ENCODE data around the gene XPNPEP3.

XPNPEP3 gene

DNA sequence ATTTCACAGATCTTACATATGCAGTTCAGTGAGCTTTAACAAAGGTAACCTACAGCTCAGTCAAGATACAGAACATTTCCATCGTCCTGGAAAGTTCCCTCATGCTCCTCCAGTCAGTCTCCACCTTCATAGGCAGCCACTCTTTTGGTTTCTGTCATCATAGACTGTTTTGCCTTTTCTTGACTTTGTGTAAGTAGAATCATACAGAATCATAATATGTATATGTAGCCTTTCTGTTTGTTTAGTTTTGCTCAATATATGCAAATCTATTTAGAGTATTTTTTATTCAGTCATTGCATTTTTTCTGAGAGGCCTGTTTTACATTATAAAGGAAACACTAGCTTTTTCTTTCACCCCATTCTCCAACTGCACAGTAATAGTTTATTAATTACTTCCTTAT is 20.0 kb downstream of the XPNPEP3 start:
- no peak for ATAC-seq
- TF ChIP-seq GLIS3 (CRISPR knock-in tag; IDR thresholded peaks at IDR 0.05) (no peak), PPARA (CRISPR knock-in tag; IDR thresholded peaks at IDR 0.05; ENCODE audit: borderline replicate concordance) (no peak), ARNTL (CRISPR knock-in tag; IDR thresholded peaks at IDR 0.05; ENCODE audit: borderline replicate concordance, low read depth) (no peak), TOX (CRISPR knock-in tag; IDR thresholded peaks at IDR 0.05; ENCODE audit: borderline replicate concordance) (no peak), TCF4 (CRISPR knock-in tag; IDR thresholded peaks at IDR 0.05; ENCODE audit: borderline replicate concordance) (no peak), ZC3H10 (CRISPR knock-in tag; IDR thresholded peaks at IDR 0.05) (no peak), ZFP30 (CRISPR knock-in tag; IDR thresholded peaks at IDR 0.05) (no peak), ESRRG (CRISPR knock-in tag; IDR thresholded peaks at IDR 0.05) (no peak), ZNF8 (CRISPR knock-in tag; IDR thresholded peaks at IDR 0.05) (no peak), ZNF565 (CRISPR knock-in tag; conservative IDR thresholded peaks at IDR 0.05; ENCODE audit: low read depth) (no peak), SNAI2 (CRISPR knock-in tag; IDR thresholded peaks at IDR 0.05) (no peak), ZFP3 (CRISPR knock-in tag; IDR thresholded peaks at IDR 0.05) (no peak), CSDC2 (CRISPR knock-in tag; IDR thresholded peaks at IDR 0.05) (no peak)
- TF ChIP-seq, protein P1, sequence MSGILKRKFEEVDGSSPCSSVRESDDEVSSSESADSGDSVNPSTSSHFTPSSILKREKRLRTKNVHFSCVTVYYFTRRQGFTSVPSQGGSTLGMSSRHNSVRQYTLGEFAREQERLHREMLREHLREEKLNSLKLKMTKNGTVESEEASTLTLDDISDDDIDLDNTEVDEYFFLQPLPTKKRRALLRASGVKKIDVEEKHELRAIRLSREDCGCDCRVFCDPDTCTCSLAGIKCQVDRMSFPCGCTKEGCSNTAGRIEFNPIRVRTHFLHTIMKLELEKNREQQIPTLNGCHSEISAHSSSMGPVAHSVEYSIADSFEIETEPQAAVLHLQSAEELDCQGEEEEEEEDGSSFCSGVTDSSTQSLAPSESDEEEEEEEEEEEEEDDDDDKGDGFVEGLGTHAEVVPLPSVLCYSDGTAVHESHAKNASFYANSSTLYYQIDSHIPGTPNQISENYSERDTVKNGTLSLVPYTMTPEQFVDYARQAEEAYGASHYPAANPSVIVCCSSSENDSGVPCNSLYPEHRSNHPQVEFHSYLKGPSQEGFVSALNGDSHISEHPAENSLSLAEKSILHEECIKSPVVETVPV (CRISPR knock-in tag; IDR thresholded peaks at IDR 0.05): no peak
- TF ChIP-seq, protein P2, sequence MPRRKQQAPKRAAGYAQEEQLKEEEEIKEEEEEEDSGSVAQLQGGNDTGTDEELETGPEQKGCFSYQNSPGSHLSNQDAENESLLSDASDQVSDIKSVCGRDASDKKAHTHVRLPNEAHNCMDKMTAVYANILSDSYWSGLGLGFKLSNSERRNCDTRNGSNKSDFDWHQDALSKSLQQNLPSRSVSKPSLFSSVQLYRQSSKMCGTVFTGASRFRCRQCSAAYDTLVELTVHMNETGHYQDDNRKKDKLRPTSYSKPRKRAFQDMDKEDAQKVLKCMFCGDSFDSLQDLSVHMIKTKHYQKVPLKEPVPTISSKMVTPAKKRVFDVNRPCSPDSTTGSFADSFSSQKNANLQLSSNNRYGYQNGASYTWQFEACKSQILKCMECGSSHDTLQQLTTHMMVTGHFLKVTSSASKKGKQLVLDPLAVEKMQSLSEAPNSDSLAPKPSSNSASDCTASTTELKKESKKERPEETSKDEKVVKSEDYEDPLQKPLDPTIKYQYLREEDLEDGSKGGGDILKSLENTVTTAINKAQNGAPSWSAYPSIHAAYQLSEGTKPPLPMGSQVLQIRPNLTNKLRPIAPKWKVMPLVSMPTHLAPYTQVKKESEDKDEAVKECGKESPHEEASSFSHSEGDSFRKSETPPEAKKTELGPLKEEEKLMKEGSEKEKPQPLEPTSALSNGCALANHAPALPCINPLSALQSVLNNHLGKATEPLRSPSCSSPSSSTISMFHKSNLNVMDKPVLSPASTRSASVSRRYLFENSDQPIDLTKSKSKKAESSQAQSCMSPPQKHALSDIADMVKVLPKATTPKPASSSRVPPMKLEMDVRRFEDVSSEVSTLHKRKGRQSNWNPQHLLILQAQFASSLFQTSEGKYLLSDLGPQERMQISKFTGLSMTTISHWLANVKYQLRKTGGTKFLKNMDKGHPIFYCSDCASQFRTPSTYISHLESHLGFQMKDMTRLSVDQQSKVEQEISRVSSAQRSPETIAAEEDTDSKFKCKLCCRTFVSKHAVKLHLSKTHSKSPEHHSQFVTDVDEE (CRISPR knock-in tag; IDR thresholded peaks at IDR 0.05): no peak
- TF ChIP-seq, protein P3, sequence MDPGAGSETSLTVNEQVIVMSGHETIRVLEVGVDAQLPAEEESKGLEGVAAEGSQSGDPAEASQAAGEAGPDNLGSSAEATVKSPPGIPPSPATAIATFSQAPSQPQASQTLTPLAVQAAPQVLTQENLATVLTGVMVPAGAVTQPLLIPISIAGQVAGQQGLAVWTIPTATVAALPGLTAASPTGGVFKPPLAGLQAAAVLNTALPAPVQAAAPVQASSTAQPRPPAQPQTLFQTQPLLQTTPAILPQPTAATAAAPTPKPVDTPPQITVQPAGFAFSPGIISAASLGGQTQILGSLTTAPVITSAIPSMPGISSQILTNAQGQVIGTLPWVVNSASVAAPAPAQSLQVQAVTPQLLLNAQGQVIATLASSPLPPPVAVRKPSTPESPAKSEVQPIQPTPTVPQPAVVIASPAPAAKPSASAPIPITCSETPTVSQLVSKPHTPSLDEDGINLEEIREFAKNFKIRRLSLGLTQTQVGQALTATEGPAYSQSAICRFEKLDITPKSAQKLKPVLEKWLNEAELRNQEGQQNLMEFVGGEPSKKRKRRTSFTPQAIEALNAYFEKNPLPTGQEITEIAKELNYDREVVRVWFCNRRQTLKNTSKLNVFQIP (CRISPR knock-in tag; IDR thresholded peaks at IDR 0.05; ENCODE audit: borderline replicate concordance, low read depth): no peak
- TF ChIP-seq, protein P4, sequence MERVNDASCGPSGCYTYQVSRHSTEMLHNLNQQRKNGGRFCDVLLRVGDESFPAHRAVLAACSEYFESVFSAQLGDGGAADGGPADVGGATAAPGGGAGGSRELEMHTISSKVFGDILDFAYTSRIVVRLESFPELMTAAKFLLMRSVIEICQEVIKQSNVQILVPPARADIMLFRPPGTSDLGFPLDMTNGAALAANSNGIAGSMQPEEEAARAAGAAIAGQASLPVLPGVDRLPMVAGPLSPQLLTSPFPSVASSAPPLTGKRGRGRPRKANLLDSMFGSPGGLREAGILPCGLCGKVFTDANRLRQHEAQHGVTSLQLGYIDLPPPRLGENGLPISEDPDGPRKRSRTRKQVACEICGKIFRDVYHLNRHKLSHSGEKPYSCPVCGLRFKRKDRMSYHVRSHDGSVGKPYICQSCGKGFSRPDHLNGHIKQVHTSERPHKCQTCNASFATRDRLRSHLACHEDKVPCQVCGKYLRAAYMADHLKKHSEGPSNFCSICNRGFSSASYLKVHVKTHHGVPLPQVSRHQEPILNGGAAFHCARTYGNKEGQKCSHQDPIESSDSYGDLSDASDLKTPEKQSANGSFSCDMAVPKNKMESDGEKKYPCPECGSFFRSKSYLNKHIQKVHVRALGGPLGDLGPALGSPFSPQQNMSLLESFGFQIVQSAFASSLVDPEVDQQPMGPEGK (CRISPR knock-in tag; IDR thresholded peaks at IDR 0.05; ENCODE audit: borderline replicate concordance): no peak

DNA sequence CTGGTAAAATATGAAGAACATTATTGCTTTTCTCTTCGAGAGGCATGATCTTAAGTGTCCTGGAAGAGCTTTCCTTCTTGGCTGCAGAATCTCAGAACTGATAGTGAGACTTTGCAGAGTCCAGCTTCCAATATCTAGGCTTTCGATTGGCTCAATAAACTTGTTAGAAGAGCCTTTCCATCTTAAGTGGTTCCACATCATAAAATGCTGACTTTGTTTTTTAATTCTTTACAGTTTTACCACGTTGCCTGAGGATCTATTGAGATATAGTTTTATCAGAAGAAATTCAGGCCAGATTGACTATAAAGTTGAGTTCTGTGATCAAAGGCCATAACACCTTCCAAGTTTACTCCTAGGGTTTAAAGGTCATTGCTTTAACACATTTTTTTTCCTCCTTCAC is 20.5 kb downstream of the XPNPEP3 start:
- TF ChIP-seq SNAI2 (CRISPR knock-in tag; IDR thresholded peaks at IDR 0.05): no peak
- no peak for TF ChIP-seq TCF4 (CRISPR knock-in tag; IDR thresholded peaks at IDR 0.05; ENCODE audit: borderline replicate concordance)
- no peak for TF ChIP-seq ZNF8 (CRISPR knock-in tag; IDR thresholded peaks at IDR 0.05)
- no peak for TF ChIP-seq BACH2 (CRISPR knock-in tag; IDR thresholded peaks at IDR 0.05; ENCODE audit: borderline replicate concordance)
- TF ChIP-seq ZNF565 (CRISPR knock-in tag; conservative IDR thresholded peaks at IDR 0.05; ENCODE audit: low read depth): no peak
- TF ChIP-seq ARNTL (CRISPR knock-in tag; IDR thresholded peaks at IDR 0.05; ENCODE audit: borderline replicate concordance, low read depth): no peak
- ATAC-seq: no peak

DNA sequence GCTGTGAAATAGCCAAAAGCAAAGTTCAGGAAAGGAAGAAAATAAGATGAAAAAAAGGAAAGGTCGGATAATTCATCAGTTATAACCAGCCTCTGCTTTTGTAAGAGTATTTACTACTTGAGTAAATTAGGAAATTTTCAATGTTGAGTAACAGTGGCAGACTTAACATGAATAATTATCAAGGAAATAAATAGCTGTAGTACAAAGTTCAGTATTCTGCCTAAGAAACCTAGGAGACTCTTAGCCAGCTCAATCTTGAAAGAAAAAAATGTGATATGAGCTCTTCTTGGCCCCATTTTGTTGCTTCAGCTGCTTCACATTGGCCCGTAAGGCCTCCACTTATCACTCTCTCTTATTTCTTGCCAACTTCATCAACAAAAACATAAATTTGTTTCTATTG is 22.0 kb downstream of the XPNPEP3 start:
- TF ChIP-seq ZNF565 (CRISPR knock-in tag; conservative IDR thresholded peaks at IDR 0.05; ENCODE audit: low read depth) (no peak), TCF4 (CRISPR knock-in tag; IDR thresholded peaks at IDR 0.05; ENCODE audit: borderline replicate concordance) (no peak), PPARA (CRISPR knock-in tag; IDR thresholded peaks at IDR 0.05; ENCODE audit: borderline replicate concordance) (no peak), ARNTL (CRISPR knock-in tag; IDR thresholded peaks at IDR 0.05; ENCODE audit: borderline replicate concordance, low read depth) (no peak), CSDC2 (CRISPR knock-in tag; IDR thresholded peaks at IDR 0.05) (no peak), ZNF70 (CRISPR knock-in tag; IDR thresholded peaks at IDR 0.05) (no peak)
- TF ChIP-seq, protein P5, sequence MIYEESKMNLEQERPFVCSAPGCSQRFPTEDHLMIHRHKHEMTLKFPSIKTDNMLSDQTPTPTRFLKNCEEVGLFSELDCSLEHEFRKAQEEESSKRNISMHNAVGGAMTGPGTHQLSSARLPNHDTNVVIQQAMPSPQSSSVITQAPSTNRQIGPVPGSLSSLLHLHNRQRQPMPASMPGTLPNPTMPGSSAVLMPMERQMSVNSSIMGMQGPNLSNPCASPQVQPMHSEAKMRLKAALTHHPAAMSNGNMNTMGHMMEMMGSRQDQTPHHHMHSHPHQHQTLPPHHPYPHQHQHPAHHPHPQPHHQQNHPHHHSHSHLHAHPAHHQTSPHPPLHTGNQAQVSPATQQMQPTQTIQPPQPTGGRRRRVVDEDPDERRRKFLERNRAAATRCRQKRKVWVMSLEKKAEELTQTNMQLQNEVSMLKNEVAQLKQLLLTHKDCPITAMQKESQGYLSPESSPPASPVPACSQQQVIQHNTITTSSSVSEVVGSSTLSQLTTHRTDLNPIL (CRISPR knock-in tag; IDR thresholded peaks at IDR 0.05; ENCODE audit: low read depth): no peak
- no peak for ATAC-seq
